Putamen (tissue), 1 donor: ENCODE results near the gene TESPA1.
A peak's percentile ranks its signal among the peaks of the same experiment; 100 is the strongest.
"Not testable (repeated sequence)": the region's sequence is repeated elsewhere in the genome, so short reads cannot be mapped to it uniquely, and the experiment has no call there.

Source experiments
- DNase-seq: peaks from one replicate; pipeline ENCODE4 v3.0.0-alpha.2; 2016; ENCODE audit warnings: low spot score

Gene TESPA1, protein sequence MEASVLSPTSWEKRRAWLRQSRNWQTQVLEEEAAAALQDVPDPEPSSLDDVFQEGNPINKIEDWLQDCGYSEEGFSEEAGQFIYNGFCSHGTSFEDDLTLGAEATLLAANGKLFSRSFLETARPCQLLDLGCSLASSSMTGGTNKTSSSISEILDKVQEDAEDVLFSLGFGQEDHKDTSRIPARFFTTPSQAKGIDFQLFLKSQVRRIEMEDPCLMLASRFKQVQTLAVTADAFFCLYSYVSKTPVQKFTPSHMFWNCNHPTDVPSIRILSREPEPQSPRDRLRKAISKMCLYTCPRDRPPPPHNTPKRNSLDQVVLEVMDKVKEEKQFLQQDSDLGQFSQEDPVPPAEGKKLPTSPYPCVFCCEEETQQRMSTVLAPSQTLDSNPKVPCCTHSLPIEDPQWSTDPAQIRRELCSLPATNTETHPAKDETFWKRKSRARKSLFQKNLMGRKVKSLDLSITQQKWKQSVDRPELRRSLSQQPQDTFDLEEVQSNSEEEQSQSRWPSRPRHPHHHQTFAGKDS

GRCh38 chr12:54984658-54985376 is at the start of gene TESPA1:
TESPA1 (minus strand) TSS chr12:54984762; CDS start chr12:54974562, 10,200 bp downstream.
- DNase-seq: no peak

GRCh38 chr12:55034218-55034617 is 49.7 kb upstream of the TESPA1 start:
- no peak for DNase-seq

- no peak for DNase-seq
Observed at GRCh38 chr12:55025508-55025907, 40.9 kb upstream of the TESPA1 start.

- DNase-seq: no peak
Observed at GRCh38 chr12:55024575-55024974, 40.0 kb upstream of the TESPA1 start.

DNA sequence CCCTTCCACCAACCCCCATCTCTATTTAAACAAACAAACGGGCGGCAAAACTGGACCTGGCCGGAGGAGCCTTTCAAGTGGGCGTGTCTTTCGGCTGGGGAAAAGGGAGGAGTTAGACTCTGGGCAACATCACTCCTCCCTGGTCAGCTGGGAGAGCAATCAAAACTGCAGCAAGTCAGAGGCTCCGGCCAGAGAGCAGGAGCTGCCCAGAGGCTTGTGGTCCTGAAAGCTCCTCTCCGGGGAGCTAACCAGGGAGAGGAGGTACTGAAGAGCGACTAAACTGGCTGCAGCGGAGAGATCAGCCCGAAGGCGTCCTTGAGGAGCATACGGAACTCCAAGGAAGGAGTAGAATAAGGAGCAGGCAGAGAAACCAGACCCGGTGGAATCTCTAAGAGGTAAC is 35.2 kb upstream of the TESPA1 start, which contains the start of gene NEUROD4:
Gene NEUROD4, plus strand, starts transcription at position 191 of the 400 bp plus-strand sequence. CDS start 6,466 bp downstream, outside the sequence.
- peak; percentile 11 for DNase-seq

DNA sequence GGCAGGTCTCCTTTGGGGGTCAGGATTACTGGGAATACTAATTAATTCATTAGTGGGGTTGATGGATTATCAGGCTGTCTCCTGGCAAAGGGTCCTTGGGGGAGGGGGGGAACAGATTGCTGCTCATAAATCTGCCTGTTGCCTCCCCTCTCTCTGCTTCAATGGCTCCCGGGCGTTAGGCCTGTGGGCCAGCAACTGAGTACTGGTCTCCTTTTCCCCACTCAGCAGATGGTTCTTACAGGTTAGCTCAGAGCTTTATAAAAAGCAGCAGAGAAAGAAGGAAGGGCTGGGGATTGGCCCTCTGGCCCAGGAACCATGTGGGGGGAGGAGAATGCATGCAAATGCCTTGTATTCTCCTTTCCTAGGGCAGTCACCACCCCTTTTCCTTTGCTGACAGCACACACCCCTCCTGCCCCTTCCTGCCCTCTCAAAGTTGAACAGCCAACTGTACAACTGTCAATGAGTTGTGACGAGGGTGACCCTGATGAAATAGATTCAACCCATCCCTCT is 32.9 kb upstream of the TESPA1 start:
- DNase-seq: no peak

DNA sequence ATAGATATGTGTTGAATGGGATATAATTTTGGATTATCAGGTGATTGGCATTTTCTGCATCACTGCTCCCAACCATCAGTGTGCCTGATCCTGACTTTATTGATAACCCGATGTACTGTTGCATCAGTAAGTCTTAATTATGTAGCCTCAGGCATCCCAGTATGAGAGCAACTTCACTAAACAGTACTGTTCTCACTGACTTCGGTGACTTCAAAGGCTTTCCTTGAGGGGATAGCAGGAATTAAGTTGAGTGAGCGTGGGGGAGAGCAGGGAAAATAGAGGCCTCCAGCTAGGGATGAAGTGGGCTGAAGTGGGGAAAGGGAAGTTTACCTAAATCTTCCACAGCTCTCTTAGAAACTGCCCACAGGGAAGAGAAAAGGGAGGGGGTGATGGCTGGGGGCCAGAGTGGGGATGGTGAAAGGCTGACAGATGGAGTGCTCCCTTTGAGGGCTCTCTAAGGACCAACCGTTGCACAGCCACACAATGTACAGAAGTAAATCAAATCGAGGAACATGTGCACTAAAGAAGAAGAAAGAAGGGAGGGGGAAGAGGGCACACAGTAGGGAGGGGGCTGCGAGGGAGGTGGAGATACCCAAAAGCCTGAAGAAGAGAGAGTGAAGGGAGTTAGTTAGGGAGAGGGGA is 24.5 kb upstream of the TESPA1 start:
- DNase-seq: no peak

DNA sequence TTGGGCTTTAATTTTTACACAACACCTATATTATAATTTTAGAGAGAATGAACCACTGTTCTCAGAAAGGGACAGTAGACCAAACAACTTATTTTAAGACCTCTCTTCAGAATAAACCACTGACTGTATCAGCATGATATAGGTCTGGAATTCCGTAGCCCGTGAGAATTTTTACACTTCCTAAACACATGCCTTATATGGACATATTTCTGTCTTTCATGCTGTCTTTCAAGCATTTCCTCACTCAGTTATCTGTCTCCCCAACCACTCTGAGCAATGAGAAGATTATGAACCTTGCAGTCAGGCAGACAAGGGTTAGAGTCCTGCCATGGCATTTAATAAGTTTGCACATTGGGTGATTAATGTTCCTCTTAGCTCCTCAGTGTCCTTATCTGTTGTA is 17.8 kb upstream of the TESPA1 start:
- DNase-seq: no peak

DNA sequence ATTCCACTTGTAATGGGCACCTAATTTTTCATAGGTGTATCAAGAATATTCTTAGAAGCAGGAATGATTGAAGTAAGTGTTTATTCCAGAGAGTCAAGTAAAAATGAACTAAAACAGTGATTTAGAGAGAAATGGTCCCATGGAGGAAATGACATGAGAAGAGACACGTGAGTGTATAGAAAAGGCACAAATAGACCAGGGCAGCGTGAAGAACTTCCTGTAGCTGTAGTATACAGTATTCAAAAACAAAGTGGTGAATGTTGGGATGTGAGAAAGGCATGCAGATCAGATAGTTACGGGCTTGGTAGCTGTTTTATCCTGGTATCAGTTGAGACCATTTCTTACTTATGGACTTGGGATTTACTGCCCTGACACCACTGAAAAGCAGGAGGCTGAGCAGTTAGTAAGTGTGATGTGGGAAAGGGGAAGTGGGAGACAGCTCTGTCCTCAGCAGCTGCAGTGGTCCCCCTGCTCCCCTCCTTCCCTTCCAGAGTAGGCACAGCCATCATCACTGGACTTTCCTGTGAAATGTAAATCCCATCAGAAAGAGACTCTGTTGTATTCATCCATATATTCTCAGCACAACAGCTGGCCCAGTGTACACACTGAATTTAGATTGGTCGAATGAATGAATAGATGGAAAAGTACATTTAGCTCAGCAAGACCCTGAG is 16.8 kb upstream of the TESPA1 start:
- no peak for DNase-seq

- no peak for DNase-seq
Observed at GRCh38 chr12:54998958-54999510, 14.5 kb upstream of the TESPA1 start.

DNA sequence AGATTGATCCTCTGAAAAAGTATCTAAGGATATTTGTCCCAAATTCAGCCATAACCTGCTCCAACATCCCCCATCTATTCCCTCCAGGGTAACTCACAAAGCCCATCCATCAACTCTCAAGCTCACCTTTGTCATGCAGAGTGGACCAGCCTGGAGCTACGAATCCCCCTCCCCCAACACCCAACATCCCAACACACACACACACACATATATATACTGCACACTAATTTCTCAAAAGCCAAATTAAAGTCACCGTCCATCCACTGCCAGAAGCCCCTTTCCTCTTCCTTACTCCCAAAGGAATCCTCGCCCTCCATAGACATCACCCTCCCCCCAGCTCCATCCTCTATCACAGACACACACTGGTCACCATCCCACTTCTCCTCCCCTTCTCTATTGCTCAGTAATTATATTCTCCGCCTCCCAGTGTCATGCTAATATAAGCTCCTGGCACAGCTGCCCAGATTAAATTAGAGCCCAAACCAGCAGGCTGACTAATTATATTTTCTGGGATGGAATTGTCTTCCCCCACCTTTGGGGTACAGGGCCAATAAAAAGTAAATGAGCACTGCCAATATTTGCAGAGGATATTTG is 13.5 kb upstream of the TESPA1 start:
- DNase-seq: no peak

DNA sequence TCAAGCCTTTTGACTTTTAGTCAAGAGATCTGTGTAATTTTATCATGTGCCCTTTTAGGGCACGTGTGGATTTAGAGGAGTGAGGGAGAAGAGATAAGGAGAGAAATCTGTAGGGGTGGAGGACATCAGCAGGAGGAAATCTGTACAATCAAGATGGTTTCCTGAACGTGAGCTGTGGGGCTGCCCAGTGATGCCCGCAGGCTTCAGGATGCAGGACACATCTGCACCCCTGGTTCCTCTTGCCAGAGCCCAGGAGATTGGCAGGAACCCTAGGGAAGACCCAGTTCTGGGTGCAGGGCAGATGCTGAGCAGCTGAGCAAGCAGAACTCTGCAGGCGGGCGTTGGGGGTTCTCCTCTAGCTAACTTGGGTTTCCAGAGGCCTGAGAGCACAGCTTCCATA is 11.6 kb upstream of the TESPA1 start:
- DNase-seq: no peak

GRCh38 chr12:54993181-54993835 is 8.7 kb upstream of the TESPA1 start:
- DNase-seq: peak; percentile 72

DNA sequence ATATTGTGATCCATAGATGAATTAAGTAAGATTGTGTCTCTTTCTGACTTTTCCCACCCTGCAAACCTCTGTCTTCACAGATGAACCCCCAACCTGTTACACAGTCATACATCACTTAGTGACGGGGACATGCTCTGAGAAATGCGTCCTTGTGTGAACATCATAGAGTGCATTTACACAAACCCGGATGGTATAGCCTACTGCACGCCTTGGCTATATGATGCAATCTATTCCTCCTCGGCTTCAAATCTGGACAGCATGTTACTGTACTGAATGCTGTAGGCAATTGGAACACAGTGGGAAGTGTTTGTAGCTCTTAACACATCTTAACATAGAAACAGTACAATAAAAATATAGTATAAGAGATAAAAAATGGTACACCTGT is 7.4 kb upstream of the TESPA1 start:
- no peak for DNase-seq

DNA sequence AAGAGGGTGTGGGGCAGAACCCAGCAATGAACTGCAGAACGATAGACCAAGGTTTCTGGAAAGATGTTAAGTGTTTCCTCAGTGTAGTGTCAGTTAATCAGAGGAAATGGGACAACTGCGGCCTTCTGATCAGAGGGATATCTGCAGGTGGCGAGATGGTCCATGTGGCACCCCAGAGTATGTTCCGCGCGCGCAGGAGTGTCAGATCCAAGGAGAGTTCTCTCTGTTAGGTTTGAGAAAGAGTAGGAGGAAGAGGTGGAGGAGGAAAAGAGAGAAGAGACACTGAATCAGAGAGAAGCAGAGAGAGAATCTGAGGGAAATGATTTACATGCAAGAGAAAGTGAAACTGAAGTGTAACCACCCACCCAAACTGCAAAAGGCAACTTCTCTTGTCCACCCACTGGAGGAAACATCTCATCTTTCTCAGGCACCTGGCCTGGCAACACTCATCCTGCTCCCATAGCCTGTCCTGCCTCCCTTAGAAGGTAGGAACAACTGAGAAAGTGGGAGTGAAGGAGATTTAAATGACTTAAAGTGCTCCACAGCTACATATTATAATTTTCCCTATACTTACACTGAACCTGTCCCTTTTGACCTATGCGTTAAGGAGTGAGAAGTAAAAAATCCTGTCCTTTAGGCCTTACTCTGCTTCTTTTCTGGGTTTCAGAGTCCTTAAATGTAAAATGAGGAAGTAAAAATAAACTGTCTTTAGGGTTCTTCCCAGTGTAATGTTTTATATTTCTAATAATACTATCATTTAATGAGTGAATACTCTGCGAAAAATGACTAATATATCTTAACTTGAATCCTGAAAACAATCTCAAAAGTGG is 6.8 kb upstream of the TESPA1 start:
- peak; percentile 55 for DNase-seq

- DNase-seq: no peak
Observed at GRCh38 chr12:54989829-54990228, 5.3 kb upstream of the TESPA1 start.

DNA sequence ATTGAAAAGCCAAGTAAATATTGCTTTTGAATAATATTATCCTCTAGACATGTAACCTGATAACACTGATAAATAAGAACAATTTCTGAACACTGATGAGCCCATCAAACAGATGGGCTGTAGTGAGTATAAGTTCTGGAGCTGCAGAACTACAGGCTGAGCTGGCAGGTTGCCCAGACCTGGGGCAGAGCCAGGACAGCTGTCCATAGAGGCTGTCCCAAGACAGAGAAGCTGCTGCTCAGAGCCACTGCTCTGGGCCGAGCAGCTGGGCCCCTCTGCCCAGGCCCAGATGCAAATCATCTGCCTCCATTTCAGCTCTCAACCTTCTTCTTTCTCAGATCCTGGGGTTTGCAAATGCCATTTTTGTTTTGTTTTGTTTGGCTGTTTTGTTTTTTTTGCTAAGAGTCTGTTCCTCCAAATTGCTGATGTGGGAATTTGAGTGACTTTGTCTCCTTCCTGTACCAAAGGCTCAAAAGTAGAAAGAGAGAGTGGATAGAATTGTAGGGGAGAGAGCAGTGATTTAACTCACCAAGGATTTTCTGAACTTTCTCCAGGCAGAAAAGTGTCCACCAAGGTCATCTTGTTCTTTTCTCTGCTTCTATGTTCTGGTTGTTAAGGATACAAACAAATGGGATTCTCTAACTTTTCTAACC is 4.0 kb upstream of the TESPA1 start:
- peak; percentile 92 for DNase-seq

GRCh38 chr12:54987611-54988231 is 3.2 kb upstream of the TESPA1 start:
- DNase-seq: no peak

DNA sequence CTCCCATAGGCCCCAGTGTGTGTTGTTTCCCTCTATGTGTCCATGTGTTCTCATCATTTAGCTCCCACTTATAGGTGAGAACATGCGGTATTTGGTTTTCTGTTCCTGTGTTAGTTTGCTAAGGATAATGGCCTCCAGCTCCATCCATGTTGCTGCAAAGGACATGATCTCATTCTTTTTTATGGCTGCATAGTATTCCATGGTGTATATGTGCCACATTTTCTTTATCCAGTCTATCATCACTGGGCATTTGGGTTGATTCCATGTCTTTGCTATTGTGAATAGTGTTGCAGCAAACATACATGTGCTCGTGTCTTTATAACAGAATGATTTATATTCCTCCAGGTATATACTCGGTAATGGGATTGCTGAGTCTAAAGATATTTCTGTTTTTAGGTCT is 2.2 kb upstream of the TESPA1 start:
- DNase-seq: not testable (repeated sequence)
